ENCODE measurements around the gene CDH5.

CDH5 gene

DNA sequence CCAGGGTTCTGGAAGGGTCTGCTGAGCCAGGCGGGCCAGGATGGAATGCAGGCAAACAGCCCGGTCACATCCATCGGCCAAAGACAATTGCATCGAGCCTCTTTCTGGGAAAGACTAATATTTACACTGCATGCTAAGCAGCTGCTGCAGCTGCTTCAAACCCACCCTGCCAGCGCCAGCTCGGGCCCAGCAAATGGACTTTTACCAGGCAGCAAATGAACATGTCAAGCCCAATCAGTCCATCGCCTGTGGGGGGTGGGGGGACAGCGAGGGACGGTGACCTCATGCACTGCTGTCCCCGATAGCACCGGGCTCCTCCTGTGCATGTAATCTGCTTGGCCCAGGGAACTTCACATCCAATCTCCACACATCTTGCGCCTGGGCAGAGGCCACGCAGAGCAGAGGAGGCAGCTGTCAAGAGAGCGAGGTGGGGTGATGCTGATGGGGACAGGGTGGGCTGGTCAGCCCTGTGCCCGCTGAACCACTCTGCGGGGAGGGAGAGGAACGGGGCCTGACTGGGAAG lies 39.4 kb upstream of the CDH5 start:
- TF ChIP-seq, protein P1, sequence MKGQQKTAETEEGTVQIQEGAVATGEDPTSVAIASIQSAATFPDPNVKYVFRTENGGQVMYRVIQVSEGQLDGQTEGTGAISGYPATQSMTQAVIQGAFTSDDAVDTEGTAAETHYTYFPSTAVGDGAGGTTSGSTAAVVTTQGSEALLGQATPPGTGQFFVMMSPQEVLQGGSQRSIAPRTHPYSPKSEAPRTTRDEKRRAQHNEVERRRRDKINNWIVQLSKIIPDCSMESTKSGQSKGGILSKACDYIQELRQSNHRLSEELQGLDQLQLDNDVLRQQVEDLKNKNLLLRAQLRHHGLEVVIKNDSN (IDR thresholded peaks at IDR 0.05): no peak
- TF ChIP-seq NFIC (IDR thresholded peaks at IDR 0.05): no peak

DNA sequence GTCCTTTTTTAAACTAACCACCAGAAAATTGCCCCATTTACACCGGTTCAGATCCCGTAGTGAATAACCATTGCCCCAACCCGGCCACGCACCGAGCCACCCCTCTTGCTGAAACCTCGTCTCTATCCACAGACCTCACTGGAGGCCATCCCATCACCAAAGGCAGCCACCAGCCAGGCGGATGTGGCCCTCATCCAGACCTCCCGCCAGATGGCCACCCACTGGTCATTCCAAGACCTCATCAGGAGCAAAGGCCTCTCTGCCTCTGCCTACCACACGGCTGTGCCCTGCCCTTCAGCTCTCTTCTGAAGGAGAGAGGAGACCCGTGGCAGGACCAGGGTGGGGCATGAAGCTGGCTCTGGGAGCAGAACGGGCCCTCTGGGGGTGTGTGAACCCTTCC lies 38.2 kb upstream of the CDH5 start:
- TF ChIP-seq RAD21 (IDR thresholded peaks at IDR 0.05; ENCODE audit: low read depth) (no peak), EGR1 (IDR thresholded peaks at IDR 0.05) (no peak)

DNA sequence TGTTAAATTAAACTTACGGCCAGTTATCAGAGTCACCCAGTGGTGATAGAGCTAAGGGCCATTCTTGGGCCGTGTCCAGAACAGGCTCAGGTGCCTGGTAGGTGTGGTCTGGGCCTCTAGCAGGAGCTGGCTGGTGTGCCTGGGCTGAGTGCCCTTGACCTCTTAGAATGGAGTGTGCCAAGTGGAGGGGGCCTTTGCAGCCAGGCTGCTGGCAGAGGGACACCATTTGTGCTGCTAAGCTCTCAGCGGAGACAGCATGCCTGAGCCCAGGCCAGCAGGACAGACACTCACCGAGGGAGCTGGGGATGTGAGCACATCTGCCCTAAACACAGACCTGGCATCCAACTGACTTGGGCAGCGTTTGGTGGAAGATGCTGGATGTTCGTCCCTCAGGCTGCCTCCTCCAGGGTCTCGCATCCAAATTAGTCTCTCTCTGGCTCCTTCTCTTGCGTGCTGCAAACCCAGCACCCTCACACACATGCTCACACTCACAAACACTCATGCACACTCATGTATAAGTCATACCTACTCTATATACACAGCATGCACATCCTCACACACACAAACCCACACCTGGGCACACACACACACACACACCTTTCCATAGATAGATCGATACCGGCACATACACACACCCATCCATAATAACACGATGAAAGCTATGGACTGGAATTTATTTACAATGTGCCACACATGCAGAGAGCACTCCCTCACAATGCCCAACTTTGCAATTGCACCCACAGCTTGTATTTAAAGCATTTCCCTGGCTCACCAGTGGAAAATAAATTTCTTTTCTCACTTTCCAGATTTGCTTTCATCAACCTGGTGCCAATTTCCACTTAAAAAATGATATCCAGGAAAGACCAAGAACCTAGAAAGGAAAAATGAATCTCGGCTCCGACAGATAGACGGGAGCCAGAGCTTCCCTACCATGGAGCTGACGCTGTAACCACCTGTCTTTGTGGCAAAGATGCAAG lies 33.6 kb upstream of the CDH5 start:
- TF ChIP-seq, protein P1 (IDR thresholded peaks at IDR 0.05): no peak

DNA sequence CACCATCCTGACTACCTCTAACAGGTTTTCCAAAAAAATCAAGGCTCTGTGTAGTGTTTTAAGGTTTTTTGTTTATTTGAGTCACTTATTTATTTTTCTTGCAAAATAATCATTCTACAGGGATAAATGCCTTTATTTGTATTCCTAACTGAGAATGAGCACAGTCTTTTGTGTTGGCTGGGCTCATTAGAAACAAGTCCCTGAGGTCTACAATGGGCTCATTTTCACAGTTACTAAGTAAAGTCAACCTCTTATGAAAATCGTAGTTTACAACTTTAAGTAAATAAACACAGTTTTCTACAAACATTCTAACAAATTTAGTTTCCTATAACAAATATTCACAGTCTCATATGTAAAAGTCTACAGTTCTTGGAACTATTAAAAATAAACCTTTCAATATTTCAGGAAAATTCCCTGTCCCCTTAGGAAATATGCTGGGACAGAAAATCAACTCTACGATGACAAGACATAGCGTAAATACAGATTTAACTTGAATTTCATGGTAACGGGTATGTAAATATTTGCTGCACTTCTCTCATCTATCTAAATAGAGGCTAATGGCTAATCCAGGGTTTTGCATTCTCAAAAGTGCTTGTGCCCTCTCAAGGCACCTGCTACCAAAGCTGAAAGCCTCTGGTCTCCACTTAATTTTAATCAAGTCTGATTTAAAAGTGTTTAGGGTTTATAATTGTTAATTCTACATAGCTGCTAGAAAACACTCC lies 31.5 kb upstream of the CDH5 start:
- no peak for TF ChIP-seq TAF1 (IDR thresholded peaks at IDR 0.05; ENCODE audit: low read depth)

DNA sequence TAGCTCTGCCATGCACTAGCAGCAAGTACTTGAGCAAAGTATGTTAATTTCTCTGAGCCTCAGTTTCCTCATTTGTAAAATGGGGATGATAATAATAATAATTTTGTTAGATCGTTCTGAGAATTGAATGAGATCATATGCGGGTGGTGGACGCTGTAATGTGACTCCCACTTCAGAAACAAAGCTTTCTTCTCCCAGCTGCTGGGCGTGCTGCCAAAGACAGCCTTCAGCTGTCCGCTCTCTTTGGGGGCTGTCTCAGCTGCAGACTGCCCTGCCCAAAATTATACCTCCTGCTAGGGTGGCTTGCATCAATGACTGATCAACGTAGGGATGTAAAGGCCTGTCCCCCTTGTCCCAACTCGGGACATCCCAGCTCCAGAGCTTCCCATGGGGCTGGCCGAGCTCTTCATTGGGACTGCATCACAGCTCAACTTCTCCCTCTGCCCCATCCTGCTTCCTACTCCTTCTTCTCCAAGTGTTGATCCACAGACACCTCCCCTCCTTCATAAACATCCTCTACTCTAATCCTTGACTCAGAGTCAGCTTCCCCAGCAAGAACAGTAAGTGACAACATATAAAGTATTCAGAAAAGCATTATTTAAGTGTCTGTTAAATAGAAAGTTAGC lies 30.7 kb upstream of the CDH5 start:
- peak; percentile 64 for TF ChIP-seq NFIC (IDR thresholded peaks at IDR 0.05)
- TF ChIP-seq EP300 (IDR thresholded peaks at IDR 0.05; ENCODE audit: borderline replicate concordance): no peak

DNA sequence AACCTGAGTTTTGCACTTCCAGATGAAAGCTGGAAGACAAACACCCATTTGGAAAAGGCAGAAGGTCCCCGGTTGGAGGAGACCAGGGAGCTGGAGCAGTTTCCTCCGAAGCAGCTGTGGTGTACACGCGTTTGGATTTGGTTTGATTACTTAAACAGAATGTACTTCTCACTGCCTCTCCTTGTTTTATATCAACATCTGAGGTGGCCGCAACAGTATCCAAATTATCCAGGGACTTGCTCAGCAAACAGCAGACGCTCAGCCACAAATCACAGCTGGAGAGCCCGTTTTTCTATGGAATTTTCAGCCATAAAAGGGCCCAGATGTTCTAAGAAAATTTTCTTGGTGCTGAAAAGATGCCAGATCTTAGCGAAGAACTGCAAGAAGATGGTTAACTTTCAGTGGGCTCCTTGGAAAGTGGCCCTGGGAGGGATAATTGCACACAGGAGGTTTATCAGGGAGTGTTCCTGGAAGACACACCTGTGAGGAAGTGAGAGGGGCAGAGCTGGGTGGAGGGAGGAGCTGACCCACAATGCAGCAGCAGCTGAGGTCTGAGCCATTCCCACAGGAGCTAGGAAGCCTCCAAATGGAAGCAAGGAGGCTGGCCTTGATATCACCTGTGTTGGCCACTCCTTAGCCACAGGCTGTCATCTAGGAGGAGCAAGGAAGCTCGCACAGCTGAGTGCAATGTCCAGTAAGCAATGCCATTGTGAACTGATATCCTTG lies 28.9 kb upstream of the CDH5 start:
- TF ChIP-seq CEBPB (IDR thresholded peaks at IDR 0.05) (no peak), NFIC (IDR thresholded peaks at IDR 0.05) (no peak)

DNA sequence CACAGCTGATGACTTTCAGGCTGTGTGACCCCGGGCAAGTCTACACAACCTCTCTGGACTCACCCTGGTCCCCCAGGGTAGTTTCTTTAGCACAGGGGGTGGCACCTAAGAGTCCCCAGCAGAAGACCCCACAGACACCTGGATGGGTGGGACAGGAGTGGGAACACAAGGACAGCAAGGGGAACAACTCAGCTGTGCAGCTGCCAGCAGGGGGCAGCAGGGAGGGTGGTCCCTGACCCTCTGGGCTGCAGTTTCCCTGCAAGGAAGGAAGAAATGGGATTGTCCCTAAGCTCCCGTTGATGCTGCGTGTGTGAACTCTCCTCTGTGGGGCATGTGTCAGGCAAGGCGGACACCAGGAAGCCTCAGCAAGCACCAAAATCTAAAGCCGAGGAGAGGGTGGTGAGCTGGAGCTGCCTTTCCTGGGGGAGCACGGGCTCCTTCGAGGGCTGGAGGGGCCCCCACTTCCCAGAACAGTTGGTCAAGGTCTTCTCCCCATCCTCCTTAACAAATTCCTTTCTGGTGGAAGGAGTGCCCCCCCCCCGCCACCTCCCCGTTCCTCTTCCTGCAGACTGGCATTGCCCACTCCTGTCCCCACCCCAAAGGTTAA lies 24.1 kb upstream of the CDH5 start:
- TF ChIP-seq TAF1 (IDR thresholded peaks at IDR 0.05; ENCODE audit: low read depth) (no peak), CREB1 (IDR thresholded peaks at IDR 0.05; ENCODE audit: low read depth) (no peak), TEAD4 (IDR thresholded peaks at IDR 0.05) (no peak), CEBPB (IDR thresholded peaks at IDR 0.05) (no peak), EP300 (IDR thresholded peaks at IDR 0.05; ENCODE audit: borderline replicate concordance) (no peak), ZBTB7A (IDR thresholded peaks at IDR 0.05; ENCODE audit: low read depth) (no peak), NFIC (IDR thresholded peaks at IDR 0.05) (no peak), FOXM1 (IDR thresholded peaks at IDR 0.05; ENCODE audit: borderline replicate concordance, low read depth) (no peak), YY1 (IDR thresholded peaks at IDR 0.05; ENCODE audit: low read depth) (no peak), RAD21 (IDR thresholded peaks at IDR 0.05; ENCODE audit: low read depth) (no peak), TCF12 (IDR thresholded peaks at IDR 0.05; ENCODE audit: low read depth) (no peak)
- TF ChIP-seq, protein P2, sequence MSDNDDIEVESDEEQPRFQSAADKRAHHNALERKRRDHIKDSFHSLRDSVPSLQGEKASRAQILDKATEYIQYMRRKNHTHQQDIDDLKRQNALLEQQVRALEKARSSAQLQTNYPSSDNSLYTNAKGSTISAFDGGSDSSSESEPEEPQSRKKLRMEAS (IDR thresholded peaks at IDR 0.05): no peak
- TF ChIP-seq, protein P3, sequence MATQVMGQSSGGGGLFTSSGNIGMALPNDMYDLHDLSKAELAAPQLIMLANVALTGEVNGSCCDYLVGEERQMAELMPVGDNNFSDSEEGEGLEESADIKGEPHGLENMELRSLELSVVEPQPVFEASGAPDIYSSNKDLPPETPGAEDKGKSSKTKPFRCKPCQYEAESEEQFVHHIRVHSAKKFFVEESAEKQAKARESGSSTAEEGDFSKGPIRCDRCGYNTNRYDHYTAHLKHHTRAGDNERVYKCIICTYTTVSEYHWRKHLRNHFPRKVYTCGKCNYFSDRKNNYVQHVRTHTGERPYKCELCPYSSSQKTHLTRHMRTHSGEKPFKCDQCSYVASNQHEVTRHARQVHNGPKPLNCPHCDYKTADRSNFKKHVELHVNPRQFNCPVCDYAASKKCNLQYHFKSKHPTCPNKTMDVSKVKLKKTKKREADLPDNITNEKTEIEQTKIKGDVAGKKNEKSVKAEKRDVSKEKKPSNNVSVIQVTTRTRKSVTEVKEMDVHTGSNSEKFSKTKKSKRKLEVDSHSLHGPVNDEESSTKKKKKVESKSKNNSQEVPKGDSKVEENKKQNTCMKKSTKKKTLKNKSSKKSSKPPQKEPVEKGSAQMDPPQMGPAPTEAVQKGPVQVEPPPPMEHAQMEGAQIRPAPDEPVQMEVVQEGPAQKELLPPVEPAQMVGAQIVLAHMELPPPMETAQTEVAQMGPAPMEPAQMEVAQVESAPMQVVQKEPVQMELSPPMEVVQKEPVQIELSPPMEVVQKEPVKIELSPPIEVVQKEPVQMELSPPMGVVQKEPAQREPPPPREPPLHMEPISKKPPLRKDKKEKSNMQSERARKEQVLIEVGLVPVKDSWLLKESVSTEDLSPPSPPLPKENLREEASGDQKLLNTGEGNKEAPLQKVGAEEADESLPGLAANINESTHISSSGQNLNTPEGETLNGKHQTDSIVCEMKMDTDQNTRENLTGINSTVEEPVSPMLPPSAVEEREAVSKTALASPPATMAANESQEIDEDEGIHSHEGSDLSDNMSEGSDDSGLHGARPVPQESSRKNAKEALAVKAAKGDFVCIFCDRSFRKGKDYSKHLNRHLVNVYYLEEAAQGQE (IDR thresholded peaks at IDR 0.05; ENCODE audit: low read depth): no peak

DNA sequence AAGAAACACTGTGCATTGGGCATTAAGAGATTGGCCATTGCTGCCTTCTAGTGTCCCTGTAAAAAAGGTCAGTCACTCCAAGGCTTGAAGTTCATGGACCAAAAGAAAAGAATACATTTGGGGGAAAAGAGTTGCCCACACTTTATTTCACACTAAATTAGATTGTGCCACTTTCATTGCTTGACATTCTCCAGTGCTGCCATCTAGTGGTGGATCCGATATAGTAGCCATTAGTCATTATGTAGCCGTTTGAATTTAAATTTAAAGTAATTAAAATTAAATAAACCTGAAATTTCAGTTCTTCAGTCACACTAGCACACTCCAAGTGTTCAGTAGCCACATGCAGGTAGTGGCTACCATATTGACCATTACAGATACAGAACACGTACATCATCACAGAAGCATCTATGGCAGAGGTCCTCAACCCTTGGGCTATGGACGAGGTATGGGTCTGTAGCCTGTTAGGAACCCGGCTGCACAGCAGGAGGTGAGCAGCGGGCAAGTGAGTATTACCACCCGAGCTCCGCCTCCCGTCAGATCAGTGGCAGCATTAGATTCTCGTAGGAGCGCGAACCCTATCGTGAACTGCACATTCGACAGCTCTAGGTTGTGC lies 21.9 kb upstream of the CDH5 start:
- TF ChIP-seq FOXM1 (IDR thresholded peaks at IDR 0.05; ENCODE audit: borderline replicate concordance, low read depth) (no peak), RAD21 (IDR thresholded peaks at IDR 0.05; ENCODE audit: low read depth) (peak; percentile 46)
